DMS114 treated with DMSO at 0.1 percent for 48 hours (cell line): ENCODE measurements around the gene UNCX.
"Not testable (repeated sequence)": the region's sequence is repeated elsewhere in the genome, so short reads cannot be mapped to it uniquely, and the experiment has no call there.

Source experiments
- DNase-seq: peaks from one replicate; lab custom pipeline; 2025; ENCODE audit not compliant: unreplicated experiment; lab: John Stamatoyannopoulos, UW

Gene UNCX

GRCh38 chr7:1274121-1274875 is 41.6 kb downstream of the UNCX start:
- DNase-seq: no peak

- DNase-seq: no peak
These were observed 42.3 kb downstream of the UNCX start for GRCh38 chr7:1274876-1275375.

- DNase-seq: no peak
These were observed 43.0 kb downstream of the UNCX start for GRCh38 chr7:1275451-1276381.

- no peak for DNase-seq
These were observed 44.0 kb downstream of the UNCX start for GRCh38 chr7:1276626-1277175.

- no peak for DNase-seq
These were observed 45.9 kb downstream of the UNCX start for GRCh38 chr7:1278543-1278942.

GRCh38 chr7:1279041-1279440 is 46.4 kb downstream of the UNCX start:
- no peak for DNase-seq

GRCh38 chr7:1279895-1280294 is 47.2 kb downstream of the UNCX start:
- not testable (repeated sequence) for DNase-seq

DNA sequence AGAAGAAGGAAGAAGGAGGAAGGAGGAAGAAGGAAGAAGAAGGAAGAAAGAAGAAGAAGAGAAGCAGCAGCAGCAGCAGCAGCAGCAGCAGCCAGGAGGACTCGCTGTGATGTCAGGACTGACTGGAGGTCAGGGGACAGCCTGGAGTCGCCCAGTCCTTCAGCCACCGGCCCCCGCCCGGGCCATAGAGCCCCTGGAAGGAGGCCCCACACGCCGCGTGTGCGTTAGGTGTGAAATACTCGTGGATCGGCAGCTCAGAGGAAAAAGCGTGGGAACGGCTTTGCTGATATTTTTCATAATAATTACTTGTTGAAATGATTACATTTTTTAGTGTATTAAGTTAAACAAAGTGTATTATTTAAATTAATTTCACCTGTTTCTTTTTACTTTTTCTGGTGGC is 48.4 kb downstream of the UNCX start:
- no peak for DNase-seq

DNA sequence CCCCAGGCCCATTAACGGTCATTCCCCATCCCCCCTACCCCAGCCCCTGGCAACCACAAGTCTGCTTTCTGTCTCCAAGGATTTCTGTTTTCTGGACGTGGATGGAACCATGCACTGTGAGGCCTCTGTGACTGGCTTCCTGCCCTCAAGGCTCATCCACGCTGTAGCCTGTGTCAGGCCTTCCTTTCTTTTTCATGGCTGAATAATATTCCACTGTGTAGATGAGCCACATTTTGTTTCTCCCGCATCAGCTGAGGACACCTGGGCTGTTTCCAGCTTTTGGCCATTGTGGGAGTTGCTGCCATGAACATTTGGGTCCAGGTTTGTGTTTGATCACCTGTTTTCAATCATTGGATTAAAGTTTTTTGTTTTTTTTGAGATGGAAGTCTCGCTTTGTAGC is 50.0 kb downstream of the UNCX start:
- no peak for DNase-seq

DNA sequence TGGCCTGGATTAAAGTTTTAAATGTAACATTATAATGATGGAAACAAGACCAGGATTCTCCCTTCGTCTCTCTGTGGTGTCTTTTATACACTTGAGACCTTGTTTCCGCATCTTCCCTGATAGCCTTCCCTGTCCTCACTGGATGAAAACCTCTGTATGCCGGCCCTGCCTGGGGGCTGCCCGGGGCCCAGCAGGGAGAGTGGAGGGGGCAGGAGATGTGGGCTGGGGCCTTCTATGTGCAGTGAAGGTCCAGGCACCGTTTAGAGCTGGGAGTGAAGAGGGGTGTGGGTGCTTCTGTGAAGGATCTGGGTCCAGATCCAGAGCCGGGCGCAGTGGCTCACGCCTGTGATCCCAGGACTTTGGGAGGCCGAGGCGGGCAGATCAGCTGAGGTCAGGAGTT is 50.7 kb downstream of the UNCX start:
- DNase-seq: no peak

DNA sequence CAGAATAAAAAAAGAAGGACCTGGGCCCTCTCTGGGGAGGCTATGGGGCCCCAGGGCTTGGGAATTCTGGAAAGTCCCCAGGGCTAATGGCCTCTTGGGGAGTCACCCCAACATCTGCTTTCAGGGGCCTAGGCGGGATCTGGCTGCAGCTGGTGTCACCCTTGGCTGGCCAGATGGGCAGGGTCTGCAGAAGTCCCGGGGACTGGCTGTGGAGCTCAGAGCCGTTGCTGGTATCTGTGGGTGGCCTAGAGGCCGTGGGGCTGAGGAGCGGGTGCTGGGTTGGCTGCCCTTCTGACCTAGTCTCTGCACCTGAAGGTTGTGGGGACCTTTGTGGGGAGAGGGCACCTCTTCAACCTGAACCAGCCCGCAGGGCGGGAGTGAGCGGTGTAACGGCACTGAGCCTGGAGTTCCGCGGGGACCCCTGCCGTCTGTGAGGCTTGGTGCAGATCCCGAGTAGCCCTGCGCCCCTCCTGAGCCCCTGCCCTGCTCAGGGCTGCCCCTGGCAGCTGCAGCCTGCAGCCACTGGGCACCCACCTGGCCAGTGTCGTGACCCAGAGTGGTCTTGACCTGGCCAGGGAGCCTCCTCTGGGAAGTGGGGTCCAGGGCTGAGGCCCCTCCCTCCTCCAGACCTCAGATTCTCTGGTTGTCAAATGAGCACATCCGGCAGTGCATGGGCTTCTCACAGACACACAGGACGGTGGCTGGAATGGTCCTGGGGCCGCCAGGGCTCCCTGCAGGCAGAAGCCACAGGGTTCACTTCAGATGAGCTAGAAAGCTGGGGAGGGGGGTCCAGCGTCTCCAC is 51.5 kb downstream of the UNCX start:
- DNase-seq: no peak

GRCh38 chr7:1284743-1285458 is 52.2 kb downstream of the UNCX start:
- DNase-seq: no peak

DNA sequence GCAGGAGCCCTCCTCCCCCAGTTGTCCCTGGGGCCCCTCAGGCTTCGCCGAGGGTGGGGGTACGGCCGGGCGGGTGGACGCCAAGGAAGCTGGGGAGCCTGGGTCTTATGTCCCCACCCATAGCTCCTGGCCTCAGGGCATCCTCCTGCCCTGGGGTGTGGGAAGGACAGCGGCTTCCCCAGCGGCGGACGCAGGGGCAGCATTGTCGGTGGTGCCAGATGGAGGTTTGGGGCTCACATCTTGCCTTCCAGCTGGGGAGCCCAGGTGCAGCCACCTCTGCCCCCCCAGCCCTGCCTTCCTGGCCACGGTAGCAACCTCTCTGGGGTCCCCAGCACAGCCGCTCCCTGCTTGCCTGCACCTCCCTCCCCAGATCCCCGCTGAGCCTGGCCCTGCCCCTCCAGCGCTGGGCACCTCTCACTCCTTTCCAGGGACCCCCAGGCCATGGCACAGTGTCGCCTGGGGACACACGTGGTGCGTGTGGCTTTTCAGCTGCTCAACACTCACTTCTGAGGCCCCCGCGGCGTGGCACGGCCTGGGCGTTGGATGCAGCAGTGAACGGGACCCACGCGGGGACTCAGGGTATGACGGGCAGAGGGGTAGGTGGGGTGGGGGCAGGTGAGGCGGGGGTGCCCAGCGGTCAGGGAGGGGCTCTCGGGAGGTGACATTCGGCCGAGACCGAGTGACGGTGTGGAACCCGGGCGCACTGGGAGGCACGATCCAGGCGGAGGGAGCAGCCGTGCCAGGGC is 53.1 kb downstream of the UNCX start:
- DNase-seq: no peak
